IPS DF 4.7 (cell line): ENCODE results near the gene NKIRAS2.

ENCODE experiments used
- DNase-seq: peaks from one replicate; pipeline ENCODE4 v3.0.0-alpha.2; 2013; ENCODE audit warnings: low spot score; ENCODE audit errors: extremely low read depth

The NKIRAS2 gene

DNA sequence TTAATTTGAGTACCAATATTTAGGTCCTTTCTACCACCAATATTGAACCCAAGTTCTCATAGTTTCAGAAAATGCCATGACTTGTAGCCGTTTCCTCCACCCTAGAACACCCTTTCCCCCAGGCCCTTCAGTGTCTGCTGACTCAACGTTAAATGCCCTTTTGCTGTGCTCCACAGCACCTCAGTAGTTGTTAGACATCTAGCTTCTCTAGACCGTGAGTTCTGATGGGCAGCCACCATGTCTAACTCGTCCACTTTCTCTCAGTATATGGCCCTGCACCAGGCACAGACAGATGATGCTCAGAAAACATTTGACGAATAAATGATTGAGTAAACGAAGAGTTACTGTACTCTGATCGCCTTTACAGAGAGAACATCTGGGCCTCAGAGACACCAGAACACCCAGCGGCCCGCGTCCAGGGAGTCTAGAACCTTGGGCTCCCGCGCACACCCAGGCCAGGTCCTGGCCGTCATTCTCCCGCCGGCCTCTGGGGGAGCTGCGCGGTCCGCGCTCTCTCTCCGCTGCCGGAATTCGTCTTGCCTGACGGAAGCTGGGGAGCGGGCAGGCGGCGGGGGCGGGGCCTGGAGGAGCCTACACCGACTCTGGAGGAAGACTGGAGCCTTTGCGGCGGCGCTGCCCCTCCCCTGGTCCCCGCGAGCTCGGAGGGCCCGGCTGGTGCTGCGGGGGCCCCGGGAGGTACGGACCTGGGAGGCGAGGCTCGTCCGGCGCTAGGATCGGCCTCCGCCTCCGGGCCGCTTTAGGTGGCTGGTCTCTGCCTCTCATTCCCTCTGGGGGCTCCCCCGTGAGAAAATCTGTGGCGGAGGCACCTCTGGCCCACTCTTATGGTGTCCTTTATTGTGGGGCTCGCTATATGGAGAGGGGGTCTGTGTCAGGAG lies at the start of gene NKIRAS2:
Gene NKIRAS2, plus strand, starts transcription at position 582 of the 896 bp plus-strand sequence. CDS start 1,488 bp downstream, outside the sequence.
- no peak for DNase-seq

DNA sequence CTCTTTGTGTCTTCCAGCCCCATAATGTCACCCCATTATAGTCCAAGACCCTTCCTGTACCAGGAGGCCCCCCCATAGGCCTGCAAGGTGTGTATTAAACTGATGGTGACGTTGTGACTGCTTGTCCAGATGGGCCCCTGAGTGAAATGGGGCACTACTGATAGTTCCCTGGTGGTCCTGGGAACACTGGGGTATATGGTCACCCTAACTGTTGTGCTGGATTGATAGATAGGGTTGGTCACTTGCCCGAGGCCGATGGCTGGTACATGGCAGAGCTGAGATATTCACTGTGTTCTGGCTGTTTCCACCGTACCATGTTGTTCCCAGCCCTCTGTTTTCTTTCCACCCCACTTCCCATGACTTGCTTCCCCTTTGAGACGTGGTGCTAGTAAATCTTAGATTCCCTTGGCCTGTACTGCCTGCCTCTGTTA lies 49.0 kb upstream of the NKIRAS2 start:
- DNase-seq: no peak

DNA sequence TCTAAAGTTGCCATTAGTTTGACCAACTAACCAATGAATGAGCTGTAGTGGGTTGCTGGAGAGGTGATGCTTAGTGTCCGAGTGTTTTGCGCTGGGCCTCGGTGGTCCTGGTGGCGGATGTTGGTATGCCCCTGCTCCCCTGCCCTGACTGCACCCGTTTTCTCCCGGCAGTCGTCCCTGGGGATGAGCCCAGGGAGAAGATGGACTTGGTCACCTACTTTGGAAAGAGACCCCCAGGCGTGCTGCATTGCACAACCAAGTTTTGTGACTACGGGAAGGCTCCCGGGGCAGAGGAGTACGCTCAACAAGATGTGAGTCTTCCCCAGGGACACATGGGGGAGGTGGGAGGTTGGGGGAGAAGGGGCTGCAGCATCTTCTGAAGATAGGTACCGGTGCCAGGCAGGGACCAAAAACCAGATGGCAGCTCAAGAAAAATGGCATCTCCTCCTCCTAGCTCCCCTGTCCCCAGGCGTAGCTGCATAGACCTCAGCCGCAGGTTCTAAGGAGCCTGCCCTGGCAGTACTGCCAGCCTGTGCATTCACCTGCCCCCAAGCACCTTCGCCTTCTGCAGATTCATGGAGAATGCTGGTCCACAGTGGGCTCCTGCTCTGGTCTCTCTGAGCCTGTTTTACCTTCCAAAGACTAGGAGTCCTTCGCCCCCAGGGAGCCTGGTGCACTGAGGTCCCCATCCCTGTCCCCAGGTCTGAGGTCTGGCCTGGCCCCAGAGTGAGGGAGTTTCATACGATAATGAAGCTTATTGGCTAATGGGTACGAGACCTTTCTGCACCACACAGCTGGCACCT lies 48.0 kb upstream of the NKIRAS2 start:
- DNase-seq: no peak

DNA sequence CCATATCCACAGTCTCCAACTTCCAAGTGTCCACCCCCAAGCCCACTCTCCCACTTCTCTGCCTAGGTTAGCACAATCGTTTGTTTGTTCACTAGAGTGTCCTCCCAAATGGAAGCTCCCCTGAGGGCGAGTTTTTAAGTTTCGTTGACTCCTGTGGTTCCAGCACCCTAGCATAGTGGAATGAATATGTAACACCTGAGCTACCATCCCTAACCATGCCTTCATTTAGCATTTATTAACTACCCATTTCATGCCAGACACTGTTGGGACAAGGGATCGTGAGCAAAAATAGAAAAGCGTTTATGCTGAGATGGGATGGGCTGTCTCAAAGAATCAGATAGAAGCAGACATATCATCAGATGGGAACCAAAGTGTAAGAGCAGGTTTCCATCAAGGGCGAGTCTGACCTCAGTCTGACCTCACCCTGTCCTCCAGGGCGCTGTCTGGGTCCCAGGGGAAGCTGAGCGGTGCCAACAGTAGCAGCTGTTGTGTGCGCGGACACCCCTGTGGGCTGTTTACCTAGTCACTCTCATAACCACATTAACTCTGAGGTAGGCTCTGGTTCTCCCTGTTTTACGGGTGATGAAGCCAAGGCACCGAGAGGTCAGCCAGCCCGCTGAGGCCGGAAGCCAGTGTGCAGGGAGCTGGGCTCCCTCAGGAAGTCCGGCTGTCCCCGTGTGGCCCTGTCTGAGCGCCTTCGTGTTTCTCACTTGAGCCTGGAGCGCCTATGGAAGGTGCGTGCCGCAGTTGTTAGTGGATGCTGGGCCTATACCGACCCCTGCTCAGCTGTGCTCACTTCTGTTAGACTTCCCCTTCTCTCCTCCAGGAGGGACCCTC lies 47.1 kb upstream of the NKIRAS2 start:
- no peak for DNase-seq

DNA sequence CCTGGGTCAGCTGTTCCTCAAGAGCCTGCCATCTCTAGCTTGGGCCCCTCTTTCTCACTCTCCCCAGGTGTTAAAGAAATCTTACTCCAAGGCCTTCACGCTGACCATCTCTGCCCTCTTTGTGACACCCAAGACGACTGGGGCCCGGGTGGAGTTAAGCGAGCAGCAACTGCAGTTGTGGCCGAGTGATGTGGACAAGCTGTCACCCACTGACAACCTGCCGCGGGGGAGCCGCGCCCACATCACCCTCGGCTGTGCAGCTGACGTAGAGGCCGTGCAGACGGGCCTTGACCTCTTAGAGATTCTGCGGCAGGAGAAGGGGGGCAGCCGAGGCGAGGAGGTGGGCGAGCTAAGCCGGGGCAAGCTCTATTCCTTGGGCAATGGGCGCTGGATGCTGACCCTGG lies 46.5 kb upstream of the NKIRAS2 start:
- DNase-seq: no peak

DNA sequence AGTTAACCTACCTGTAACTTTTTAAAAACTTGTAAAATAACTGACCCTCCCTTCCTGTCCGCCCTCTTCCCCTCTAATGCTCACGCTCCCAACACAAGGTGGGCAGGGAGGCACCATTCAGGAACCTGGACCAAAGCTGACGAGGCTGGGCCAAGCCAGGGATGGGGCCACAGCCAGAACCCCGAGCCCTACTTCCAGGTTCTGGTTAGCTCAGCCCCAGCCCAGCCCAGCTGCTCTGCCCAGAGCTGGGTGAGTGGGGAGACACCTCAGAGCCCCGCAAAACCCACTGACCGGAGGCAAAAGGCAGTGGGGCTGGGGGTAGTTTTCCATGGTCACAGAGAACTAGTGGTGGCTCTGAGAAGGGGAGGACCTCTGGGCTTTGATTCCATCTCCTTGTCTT lies 45.9 kb upstream of the NKIRAS2 start:
- no peak for DNase-seq

DNA sequence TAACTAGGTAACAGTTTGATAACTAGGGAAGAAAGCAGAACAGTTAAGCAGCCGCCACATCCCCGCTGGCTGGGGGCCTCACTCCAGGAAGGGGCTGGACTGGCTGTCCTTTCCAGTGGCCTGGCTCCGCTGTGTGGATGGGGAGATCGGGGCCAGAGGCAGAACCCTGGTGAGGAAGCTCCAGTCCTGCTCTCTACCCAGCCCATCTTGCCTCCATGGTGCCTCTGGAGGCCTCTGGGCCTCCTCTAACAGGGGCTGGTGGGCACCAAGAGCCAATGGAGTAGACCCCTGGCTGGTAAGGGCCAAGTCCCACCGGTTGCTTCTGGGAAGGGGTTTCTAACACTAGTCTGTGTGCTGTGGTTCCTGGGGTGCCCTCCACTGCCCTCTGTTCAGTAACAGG lies 45.2 kb upstream of the NKIRAS2 start:
- DNase-seq: no peak

DNA sequence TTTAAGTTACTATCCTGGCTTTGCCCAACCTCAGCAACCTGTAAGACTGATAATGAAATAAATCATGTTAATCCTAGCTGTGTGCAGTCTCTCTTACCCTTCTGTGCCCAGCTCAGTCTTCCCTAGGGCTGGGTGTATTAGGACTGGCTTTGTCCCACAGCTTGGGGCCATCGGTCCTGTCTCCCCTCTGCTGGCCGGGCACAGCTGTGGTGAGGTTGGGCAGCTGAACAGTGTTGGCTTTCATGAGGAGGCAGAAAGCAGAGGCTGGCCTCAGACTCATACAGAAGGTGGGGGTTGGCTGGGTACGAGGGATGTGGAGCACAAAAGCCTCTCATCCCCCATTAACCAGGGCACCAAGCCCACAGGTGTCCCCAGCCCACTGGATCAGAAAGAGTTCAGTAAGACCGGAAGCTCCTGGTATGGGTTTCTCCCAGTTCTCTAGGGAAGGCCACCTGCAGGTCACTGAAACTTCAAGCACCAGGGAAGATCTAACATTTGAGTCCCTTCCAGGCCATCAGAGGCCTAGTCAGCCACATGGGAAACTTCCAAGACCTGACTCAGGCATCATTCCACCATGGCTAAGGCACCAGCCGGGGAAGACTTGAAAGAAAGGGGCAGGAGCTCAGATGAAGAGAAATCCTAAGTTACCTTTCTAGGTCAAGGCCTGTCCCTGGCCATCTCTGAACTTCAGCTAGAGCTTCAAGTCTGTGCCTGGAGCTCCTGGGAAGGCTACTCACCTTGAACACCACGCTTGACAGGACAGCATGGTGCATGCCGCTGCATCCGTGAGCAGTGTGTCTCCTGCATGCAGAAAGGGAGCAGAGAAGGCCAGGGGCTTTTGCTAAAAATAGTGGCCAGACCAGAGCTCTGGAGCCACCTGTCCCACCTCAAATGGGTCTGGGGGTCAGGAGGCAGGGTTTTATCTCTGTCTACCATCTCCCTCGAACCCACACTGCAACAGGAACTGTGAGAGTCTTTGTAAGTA lies 44.5 kb upstream of the NKIRAS2 start:
- no peak for DNase-seq

DNA sequence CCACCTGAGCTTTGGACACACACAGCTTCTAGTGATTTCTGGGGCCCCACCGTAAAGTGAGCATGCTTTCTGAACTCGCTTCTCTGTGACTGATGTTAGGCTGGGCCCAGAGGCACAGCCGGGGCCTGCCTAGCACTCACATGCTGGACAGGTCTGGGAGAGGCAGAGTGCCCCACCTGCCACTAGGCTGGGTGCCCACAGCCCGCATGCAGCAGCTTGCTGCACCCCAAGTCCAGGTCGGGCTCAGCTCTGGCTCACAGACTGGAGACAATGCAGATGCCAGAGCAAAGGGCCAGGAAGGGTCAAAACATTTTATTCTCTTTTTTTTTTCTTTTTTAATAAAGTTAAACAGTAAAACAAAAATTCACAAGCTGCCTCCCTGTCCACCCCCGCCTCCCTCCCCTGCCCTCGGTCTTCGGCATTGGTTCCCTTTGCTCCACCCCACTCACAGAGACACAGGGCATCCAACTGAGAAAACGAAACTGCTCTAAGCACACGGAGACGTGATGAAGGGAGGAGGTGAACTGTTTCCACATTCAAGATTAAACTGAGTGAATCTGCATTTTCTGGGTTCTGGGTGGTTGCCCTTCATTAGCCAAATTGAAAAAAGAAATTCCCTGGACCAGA lies 43.6 kb upstream of the NKIRAS2 start:
- DNase-seq: no peak

DNA sequence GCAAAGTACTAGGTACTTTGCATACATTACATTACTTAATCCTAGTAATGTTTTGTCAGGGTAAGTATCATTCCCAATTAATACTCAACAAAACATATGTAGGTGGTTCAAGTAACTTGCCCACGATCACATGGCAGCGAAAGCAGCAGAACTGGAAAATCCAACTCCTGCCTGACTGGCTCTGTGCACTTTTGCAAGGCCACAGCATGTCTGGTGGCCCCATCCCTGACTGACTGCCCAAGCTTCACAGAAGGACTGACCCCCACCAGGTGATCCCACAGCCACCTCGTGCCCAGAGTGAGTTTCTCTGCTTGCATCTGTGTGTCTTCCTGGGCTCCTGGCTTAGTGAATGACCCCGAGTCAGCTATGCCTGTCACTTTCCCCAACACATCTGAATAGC lies 41.9 kb upstream of the NKIRAS2 start:
- no peak for DNase-seq

DNA sequence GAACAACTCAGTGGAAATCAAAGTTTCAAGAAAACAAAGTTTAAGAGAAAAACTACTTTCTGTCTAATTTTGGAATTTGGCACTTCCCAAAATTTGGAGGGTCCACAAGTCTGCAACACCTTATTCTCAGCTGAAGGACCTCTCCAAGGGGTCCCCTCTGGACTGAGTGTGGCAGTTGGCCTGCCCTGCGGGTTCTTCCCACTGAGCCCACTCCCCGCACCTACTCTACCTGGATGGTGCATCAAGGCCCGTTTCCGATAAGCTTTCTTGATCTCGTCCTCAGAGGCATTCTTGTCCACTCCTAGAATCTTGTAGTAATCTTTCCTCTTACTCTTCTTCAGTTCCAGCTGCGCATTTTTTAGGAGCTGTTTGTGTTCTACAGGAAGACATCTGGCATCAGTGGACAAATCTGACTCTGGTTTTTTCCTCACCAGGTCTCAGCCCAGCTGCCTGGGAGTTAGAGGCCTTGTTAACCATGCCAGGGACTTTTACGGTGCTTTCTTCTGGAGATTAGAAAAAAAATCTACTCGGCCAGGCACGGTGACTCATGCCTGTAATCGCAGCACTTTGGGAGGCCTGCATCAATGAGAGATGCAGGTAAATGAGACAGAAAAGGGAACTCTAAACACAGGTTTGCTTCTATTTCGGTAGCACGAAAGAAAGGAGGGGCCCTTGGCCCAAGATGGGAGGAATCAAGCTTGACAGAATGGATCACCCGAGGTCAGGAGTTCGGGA lies 37.7 kb upstream of the NKIRAS2 start:
- DNase-seq: no peak

DNA sequence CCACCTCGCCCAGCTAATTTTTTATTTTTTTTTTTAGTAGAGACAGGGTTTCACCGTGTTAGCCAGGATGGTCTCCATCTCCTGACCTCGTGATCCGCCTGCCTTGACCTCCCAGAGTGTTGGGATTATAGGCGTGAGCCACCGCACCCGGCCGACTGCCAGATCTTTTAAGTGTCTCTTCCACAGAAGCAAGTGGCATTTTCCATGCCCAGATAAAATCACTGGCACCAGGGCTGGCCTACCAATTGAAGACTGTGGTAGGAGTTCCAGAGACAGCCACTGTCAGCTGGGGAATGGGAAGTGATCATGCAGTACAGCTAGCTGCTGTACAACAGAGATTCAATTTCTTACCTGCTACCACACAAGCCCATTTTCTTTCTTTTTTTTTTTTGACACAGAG lies 35.4 kb upstream of the NKIRAS2 start:
- DNase-seq: no peak

DNA sequence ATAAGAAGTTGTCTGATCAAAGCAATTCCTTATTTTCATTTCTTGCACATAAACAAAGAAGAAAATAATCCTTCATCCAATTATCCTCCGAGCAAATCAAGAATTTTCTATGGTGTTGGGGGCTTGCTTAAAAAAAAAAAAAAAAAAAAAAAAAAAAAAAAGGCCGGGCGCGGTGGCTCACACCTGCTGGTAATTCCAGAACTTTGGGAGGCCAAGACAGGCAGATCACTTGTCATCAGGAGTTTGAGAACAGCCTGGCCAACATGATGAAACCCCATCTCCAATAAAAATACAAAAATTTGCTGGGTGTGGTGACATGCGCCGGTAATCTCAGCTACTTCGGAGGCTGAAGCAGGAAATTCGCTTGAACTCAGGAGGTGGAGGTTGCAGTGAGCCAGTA lies 34.0 kb upstream of the NKIRAS2 start:
- DNase-seq: no peak

DNA sequence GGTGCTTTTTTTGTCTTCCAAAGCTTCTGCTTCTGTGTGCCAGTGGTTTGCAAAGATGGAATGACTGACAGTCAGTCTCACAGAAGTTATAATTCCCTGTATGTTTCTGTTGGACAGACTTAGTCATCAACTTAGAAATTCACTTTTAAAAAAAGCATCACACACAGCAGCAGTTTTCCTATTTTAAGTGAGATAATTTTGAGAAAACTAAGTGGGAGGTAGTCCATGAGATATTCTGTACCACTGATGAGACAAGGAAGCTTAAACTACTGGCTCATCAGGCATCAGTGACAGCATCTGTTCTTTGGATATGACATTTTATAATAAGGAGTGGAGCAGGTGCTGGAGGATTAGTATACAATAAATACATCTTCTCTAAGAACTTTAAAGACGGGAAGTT lies 33.3 kb upstream of the NKIRAS2 start:
- no peak for DNase-seq

DNA sequence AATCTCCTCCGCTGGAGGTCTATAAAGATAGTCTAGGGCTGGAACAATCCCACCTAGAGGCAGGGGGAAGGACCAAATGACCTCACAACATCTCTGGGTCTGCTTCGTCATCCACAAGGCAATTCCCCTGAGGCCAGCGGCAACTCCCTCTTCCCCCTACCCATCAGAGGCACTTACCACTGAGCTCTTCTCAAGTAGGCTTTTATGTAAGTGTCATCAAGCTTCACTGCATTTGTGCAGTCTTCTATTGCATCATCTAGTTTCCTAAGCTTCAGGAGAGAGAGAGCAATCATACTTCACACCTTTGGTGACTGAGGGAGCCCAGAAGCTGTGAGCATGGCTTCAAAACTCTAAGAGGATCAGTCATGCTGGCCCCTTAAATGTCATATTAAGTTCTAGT lies 32.2 kb upstream of the NKIRAS2 start:
- no peak for DNase-seq

DNA sequence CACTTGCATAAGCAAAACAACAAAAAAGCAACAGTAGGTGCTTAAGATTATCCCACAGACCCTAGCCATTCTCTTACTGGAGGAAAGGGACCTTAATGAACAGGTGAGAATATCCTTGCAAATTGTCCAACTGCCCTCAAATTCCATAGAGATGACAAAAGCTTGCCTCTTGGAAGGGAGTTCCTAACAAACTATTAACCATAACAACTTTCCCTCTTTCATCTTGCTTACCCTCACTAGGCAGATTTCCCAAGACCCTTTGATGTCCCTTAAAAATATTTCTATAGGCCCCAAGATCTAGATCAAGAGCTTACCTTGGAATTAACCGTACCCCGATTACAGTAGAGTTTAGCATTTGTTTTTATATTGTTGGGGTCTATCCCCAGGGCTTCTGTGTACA lies 31.5 kb upstream of the NKIRAS2 start:
- DNase-seq: no peak

DNA sequence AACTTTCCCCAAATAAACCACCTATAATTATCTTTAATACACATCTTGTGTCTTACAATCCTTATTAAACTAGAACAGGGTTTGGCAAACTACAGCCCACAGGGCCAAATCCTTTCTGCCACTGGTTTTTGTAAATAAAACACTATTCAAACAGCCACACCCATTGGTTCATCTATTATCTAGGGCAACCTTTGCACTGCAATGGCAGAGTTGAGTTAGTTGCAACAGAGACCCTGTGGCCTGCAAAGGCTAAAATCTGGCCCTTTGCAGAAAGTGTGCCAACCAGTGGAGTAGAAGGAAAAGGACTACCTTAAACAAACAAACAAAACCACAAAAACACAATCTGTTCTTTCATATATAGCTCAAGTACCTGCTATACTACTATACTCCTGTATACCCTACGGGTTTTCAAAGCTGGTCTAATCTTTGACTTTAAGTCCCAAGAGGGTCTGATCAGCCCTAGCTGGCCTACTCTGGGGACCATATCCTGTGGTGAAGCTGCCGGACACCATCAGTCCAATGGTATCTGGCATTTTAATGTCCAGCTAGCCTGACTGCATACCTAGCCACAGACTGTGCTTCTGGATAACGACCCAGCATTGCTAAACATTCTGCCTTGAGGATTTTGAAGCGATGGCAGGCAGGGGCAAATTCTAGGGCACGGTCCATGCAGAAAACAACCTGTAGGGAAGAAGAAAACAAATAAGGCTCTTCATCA lies 30.0 kb upstream of the NKIRAS2 start:
- no peak for DNase-seq

DNA sequence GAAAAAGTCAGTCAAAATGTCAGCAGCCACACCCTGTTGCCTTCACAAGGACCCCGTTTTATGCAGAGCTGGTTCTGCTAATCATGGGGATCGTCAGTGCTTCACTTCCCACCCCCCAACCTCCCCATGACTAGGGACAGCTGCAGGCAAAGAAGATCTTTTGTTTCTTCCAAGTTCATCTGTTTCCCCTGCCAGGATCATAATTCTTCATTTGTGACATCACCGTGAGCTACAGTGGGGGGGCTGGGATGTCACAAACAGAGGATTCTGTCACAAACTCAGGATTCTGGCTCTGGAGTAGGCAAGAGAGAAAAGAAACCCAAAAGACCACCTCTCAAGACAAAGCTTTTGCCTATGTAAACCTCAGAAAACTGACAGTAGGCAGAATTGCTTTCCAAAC lies 27.3 kb upstream of the NKIRAS2 start:
- DNase-seq: no peak

DNA sequence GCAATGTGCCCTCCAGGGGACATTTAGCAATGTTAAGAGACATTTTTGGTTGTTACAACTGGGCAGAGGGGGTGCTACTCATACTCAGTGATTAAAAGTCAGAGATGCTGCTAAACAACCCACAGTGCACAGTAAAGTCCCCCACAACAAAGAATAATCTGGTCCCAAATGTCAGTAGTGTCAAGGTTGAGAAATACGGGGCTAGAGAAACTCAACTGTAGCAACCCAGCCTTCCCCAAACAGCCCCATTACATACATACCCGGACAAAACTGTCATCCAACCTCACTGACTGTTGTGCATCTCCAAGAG lies 23.1 kb upstream of the NKIRAS2 start:
- no peak for DNase-seq
